Esophagus squamous epithelium (tissue), 4 donors: ENCODE results near the gene CER1.

Experiments used
- CTCF ChIP-seq, 6 experiments: fragments of 450-650 bp in 4 of 6; fragments of 200-600 bp in 2 of 6; sonication (generic) in 2 of 6; IDR thresholded peaks; one replicate each; pipeline ENCODE4 v1.5.1; 2016 to 2019; ENCODE audit warnings: antibody characterized with exemption in 6 of 6, mild to moderate bottlenecking in 4 of 6, moderate library complexity in 4 of 6
- POLR2A ChIP-seq, 4 donors: fragments of 450-650 bp; IDR thresholded peaks; one replicate each; pipeline ENCODE4 v1.6.1; 2017; ENCODE audit warnings: antibody characterized with exemption in 4 of 4, mild to moderate bottlenecking in 4 of 4, moderate library complexity in 3 of 4

- TF ChIP-seq CTCF (IDR thresholded peaks at IDR 0.05) (no peak), POLR2A (IDR thresholded peaks at IDR 0.05) (no peak)
Observed at GRCh38 chr9:14719231-14719923, 3.2 kb downstream of the CER1 start.
